Measurements from ENCODE around the gene GALNT17. TPM values are rescaled to one million over a fixed set of nuclear protein-coding genes. Genes with fewer than 3 reads are reported as not detected.

Gene GALNT17
- polyA plus RNA-seq, 1 donor (not counting 4 experiments of a cell fraction or from before 2014, with no cell fraction given), result not detected

- Histone ChIP-seq H2AFZ (ENCODE audit: control insufficient read depth, low read length) (no peak overlapping the region), H3K9me3 (ENCODE audit: control insufficient read depth, low read depth, low read length) (no peaks in the 10 kb centered on the region), H3K27ac (ENCODE audit: control insufficient read depth, insufficient read depth, low read length) (no peak overlapping the region), H3K79me2 (ENCODE audit: control insufficient read depth, insufficient read depth, low read length) (no peaks in the 10 kb centered on the region), H3K27me3 (ENCODE audit: control insufficient read depth, extremely low read depth, insufficient read depth, low read length) (no peaks in the 10 kb centered on the region), H4K20me1 (ENCODE audit: control insufficient read depth, extremely low read depth, insufficient read depth, low read length) (no peaks in the 10 kb centered on the region), H3K4me2 (ENCODE audit: control insufficient read depth, extremely low read depth, insufficient read depth, low read depth, low read length) (no peak overlapping the region), H3K9me1 (ENCODE audit: control insufficient read depth, extremely low read depth, insufficient read depth, low read length) (no peaks in the 10 kb centered on the region), H3K9ac (ENCODE audit: control insufficient read depth, extremely low read depth, insufficient read depth, low read length) (no peak overlapping the region), H3K4me3 (ENCODE audit: control insufficient read depth in 2 of 3, extremely low read depth in 1 of 3, insufficient read depth in 2 of 3, low read depth in 1 of 3, low read length in 3 of 3) (no peak overlapping the region), H3K4me1 (ENCODE audit: control insufficient read depth, extremely low read depth, insufficient read depth, low read length) (no peaks in the 10 kb centered on the region), H3K36me3 (ENCODE audit: control insufficient read depth in 2 of 2, extremely low read depth in 1 of 2, insufficient read depth in 2 of 2, low read length in 2 of 2) (no peaks in the 10 kb centered on the region)
- DNase-seq (ENCODE audit: low read depth, low spot score) (no peak), FAIRE-seq (no peak)
- TF ChIP-seq EZH2 (IDR thresholded peaks at IDR 0.05; ENCODE audit: low read length) (no peak), CTCF (optimal IDR thresholded peaks at IDR 0.05 in 1 of 3, IDR thresholded peaks at IDR 0.05 in 1 of 3, conservative IDR thresholded peaks at IDR 0.05 in 1 of 3; ENCODE audit: extremely low read depth in 1 of 3, insufficient read depth in 2 of 3, low read length in 3 of 3) (no peak)
- dilution Hi-C loops (cut with MboI; ENCODE audit: extremely low pct_ligation_motif_present, low sequenced_read_pairs), result no loop called here
Measured at GRCh38 chr7:71511361-71511807, 379.4 kb downstream of the GALNT17 start.

DNA sequence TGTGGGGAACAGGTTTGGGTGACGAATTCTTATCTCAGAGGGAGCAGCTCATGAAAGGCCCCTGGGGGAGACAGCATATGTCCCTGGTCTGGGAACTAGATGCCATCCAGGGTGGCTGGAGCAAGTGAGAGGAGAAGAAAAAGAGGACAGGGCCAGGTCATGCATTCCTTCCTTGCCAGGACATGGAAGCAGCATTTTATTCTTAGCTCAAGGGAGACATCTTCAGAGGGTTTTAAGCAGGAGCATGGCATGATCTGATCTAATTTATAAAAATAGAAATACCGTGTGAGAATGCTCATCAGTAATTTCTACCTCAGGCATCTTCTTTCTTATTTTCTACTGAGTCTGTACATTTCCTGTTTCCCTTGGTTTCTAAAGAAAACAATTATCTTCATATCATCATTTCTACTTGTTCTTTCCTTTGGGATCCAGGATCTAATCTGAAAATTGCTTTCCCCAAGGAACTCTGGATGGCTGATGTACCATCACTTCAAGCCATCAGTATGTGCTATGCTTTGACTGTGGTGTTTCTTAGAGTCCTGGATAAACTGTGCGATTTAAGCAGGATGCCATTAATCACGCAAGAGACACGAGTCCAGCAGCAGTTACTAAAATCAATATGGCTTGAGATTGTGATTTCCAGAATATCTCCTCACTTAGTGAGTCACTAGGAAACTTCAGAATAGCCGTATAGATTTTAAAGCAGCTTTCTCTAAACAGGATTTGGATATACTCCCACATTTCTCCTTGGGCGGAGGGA lies 386.2 kb downstream of the GALNT17 start:
- Histone ChIP-seq H3K4me3 (ENCODE audit: control insufficient read depth in 2 of 3, extremely low read depth in 1 of 3, insufficient read depth in 2 of 3, low read depth in 1 of 3, low read length in 3 of 3) (no peak overlapping the region), H4K20me1 (ENCODE audit: control insufficient read depth, extremely low read depth, insufficient read depth, low read length) (no peaks in the 10 kb centered on the region), H3K9me3 (ENCODE audit: control insufficient read depth, low read depth, low read length) (peaks cover 6% of the 10 kb centered on the region), H3K79me2 (ENCODE audit: control insufficient read depth, insufficient read depth, low read length) (no peaks in the 10 kb centered on the region), H3K9me1 (ENCODE audit: control insufficient read depth, extremely low read depth, insufficient read depth, low read length) (no peaks in the 10 kb centered on the region), H3K36me3 (ENCODE audit: control insufficient read depth in 2 of 2, extremely low read depth in 1 of 2, insufficient read depth in 2 of 2, low read length in 2 of 2) (no peaks in the 10 kb centered on the region), H3K4me1 (ENCODE audit: control insufficient read depth, extremely low read depth, insufficient read depth, low read length) (no peaks in the 10 kb centered on the region), H3K27me3 (ENCODE audit: control insufficient read depth, extremely low read depth, insufficient read depth, low read length) (no peaks in the 10 kb centered on the region), H2AFZ (ENCODE audit: control insufficient read depth, low read length) (no peak overlapping the region), H3K9ac (ENCODE audit: control insufficient read depth, extremely low read depth, insufficient read depth, low read length) (no peak overlapping the region), H3K4me2 (ENCODE audit: control insufficient read depth, extremely low read depth, insufficient read depth, low read depth, low read length) (no peak overlapping the region), H3K27ac (ENCODE audit: control insufficient read depth, insufficient read depth, low read length) (no peak overlapping the region)
- TF ChIP-seq EZH2 (IDR thresholded peaks at IDR 0.05; ENCODE audit: low read length) (no peak), CTCF (optimal IDR thresholded peaks at IDR 0.05 in 1 of 3, IDR thresholded peaks at IDR 0.05 in 1 of 3, conservative IDR thresholded peaks at IDR 0.05 in 1 of 3; ENCODE audit: extremely low read depth in 1 of 3, insufficient read depth in 2 of 3, low read length in 3 of 3) (no peak)
- DNase-seq (ENCODE audit: low read depth, low spot score) (no peak), FAIRE-seq (no peak)
- dilution Hi-C loops (cut with MboI; ENCODE audit: extremely low pct_ligation_motif_present, low sequenced_read_pairs), result no loop called here
